HUDEP-2 (cell line): ENCODE results near the gene PHF2.
"Not testable (repeated sequence)": the region's sequence is repeated elsewhere in the genome, so short reads cannot be mapped to it uniquely, and the experiment has no call there.

ENCODE experiments used
- DNase-seq, 76 experiments: peaks; one replicate each; lab custom pipeline; 2025; ENCODE audit not compliant: unreplicated experiment in 76 of 76; lab: John Stamatoyannopoulos, UW

PHF2 gene

GRCh38 chr9:93662952-93663572 lies 86.7 kb downstream of the PHF2 start:
- DNase-seq, result no peak

DNA sequence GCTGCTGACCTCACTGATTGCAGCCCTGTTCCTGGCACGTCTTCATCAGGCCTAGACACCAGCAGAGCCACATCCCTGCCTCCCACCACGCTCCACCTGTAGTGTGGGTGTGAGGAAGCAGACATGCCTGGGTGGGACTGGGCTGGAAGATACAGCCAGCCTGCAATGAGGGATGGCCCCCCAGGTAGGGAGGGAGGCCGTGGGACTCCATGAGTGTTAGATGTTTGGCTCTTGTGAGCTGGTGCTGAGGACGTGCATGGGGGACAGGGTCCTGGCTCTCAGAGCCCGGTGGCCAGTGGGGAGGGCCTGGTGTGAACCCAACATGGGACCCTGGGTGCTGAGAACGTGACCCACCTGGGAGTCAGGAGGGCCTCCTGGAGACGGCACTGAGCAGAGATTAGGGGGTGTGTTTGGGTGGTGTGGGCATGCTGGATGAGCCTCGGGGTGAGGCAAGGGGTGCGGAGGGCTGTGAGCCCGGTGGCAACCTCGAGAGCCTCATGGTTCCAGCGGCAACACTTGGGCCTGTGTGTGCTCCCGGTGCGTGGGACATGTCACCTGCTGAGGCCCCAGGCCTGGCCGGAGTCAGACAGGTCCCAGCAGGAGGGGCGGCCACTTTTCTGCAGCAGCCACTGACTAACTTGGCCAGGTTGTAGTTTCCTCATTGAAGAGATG lies 87.6 kb downstream of the PHF2 start:
- DNase-seq, result no peak

DNA sequence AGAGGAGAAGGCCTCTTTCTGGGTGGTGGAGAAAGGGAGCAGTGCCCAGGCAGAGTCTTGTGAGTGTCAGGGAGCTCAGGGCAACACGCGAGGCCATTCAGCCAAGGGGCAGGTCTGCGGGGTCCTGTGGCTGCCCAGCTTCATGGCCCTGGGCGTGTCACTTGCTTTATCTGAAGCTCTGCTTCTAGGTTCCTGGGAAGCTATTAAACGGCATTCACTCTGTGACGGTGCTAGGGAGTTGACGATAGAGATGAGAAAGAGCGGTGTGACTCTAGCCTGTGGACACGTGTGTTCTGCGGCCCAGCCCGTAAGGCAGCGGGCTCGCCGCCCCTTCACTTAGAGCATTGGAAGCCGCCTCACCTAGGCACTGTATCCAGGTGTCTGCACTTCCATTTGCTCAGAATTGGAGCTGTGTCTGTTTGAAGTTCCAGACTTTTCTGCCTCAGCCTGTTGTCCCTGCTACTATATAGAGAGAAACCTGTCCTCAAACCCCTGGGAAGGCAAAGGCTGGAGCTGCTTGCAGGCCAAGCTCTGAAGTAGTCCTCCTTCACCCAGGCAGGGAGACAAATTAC lies 88.3 kb downstream of the PHF2 start:
- no peak for DNase-seq

- no peak for DNase-seq
Observed at GRCh38 chr9:93665128-93665636, 88.8 kb downstream of the PHF2 start.

GRCh38 chr9:93665637-93666438 lies 89.5 kb downstream of the PHF2 start:
- DNase-seq, result no peak

- DNase-seq, result not testable (repeated sequence)
Observed at GRCh38 chr9:93666439-93666784, 90.0 kb downstream of the PHF2 start.

GRCh38 chr9:93667006-93667405 lies 90.6 kb downstream of the PHF2 start:
- no peak for DNase-seq

DNA sequence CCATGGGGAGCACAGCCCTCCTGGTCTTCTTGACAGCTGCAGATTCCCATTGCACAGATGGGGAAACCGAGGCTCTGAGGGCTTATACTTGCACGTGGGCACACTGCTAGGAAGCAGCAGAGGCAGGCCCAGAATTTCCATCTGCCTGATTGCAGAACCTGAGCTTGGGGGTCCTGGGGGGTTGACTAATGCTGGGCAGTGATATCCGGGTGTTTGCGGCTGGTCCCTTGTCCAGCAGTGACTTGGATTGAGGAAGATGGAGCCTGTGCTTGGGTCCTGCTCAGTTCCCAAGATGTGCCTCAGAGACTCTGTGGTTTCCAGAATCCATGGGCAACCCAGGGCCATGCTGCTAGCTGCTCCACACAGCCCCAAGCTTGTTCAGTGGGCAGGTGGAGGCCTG lies 91.2 kb downstream of the PHF2 start:
- DNase-seq, result no peak

- DNase-seq, result peak in 5 of 76 experiments; percentile 23 to 44 (median 32)
Observed at GRCh38 chr9:93668261-93668871, 92.0 kb downstream of the PHF2 start.

- DNase-seq, result no peak
Observed at GRCh38 chr9:93669116-93669957, 93.0 kb downstream of the PHF2 start.

GRCh38 chr9:93669958-93670207 lies 93.5 kb downstream of the PHF2 start:
- no peak for DNase-seq

DNA sequence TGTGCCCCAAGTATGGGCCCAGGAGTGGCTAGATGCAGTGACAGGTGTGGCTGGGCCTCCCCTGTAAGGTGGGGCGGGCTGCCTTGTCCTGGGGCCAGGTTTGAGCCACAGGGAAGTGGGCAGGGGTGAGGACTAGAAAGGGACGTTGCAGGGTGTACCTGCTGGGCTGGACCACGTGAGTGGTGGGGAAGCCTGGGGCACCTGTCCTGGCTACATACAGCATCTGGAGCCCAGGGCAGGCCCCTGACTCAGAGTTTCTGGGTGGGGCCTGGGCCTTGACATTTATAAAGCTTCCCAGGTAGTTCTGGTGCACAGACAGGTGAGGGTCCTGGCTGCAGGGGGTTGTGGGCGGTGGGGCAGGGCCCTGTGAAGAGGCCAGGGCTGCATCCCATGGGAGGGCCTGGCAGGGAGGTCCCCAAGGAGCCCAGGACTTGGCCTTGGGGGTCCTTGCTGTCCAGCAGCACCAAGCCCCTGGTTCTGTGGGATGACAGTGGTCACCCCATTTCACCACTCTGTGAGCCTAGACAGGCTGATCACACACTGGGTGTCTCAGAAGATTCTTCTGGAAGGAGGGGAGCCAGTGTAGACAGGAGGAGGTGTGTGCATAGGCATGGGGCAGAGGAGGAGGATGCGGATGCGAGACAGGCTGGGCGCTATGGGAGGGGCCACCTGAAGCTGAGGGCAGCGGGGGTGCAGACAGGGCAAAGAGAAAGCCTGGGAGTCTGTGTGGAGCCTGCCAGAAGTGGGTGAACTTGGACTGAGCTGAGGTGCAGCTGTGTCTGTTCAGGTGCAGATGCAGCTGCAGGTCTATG lies 94.0 kb downstream of the PHF2 start:
- peak in 22 of 76 experiments; percentile 4 to 38 (median 18) for DNase-seq

- DNase-seq, result no peak
Observed at GRCh38 chr9:93671020-93671338, 94.6 kb downstream of the PHF2 start.

DNA sequence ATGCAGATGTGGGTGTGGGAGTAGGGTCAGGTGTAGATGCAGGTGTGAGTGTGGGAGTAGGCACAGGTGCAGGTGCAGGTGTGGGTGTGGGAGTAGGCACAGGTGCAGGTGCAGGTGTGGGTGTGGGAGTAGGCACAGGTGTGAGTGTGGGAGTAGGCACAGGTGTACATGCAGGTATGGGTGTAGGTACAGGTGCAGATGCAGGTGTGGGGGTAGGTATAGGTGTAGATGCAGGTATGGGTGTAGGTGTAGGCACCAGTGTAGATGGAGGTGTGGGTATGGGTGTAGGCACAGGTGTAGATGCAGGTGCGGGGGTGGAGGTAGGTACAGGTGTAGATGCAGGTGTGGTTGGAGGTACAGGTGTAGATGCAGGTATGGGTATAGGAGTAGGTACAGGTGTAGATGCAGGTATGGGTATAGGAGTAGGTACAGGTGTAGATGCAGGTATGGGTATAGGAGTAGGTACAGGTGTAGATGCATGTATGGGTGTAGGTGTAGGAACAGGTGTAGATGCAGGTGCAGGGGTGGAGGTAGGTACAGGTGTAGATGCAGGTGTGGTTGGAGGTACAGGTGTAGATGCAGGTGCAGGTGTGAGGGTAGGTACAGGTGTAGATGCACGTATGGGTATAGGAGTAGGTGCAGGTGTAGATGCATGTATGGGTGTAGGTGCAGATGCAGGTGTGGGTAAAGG lies 96.1 kb downstream of the PHF2 start:
- DNase-seq, result not testable (repeated sequence)

DNA sequence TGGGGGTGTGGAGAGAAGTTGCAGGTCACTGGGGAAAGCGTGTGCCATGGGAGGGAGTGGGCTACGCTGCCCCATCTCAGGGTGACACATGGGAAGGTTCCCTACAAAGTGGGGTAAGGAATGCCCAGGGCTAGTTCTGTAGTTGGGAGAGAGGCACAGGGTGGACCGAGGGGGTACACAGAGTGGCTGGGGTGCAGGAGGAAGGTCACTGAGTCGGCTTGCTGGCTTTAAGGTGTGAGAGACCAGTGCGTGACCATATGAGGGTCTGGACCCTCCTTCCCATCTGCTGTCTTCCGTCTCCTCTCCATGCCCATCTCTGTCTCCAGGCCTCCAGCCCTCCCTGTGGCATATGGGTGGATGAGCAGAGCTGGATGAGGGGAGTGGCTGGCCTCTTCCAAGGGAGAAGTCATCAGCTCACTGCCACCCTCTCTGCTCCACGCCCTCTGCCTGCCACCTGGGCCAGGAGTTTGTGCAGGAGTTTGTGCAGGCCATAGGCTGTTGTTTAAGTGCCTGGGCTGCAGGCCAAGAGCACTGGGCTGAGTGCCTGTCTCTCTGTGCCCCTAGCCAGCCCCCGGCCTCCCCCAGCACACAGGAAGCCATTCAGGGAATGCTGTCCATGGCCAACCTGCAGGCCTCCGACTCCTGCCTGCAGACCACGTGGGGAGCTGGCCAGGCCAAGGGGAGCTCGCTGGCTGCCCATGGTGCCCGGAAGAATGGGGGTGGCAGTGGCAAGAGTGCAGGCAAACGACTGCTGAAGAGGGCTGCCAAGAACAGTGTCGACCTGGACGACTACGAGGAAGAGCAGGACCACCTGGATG lies 96.8 kb downstream of the PHF2 start:
- DNase-seq, result peak in 4 of 76 experiments; percentile 4 to 13 (median 9)

DNA sequence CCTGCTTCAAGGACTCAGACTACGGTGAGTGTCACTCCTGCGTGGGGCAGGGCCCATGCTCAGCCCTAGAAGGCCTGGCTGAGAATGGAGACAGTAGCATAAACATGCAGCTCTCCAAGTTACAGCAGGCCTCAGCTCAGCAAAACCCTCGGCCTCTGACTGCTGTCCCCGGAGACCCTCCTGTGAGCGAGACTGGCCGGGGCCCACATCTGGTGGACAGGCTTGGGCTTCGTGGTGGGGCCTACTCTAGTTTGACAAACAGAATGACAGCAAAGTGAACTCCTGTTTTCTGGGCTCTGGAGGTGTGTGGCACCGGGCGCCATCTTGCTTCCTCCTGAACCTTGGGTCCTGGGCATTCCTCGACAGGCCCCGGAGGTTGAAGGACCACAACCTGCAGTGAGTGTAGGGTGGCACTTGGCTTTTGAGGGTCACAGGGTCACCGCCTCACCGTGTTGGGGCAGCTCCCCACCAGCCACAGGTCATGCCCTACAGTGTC lies 97.5 kb downstream of the PHF2 start:
- DNase-seq, result no peak

GRCh38 chr9:93674580-93675335 lies 98.4 kb downstream of the PHF2 start:
- no peak for DNase-seq
